ENCODE results near the gene FN1. TPM values are rescaled to one million over a fixed set of nuclear protein-coding genes. Genes with fewer than 3 reads are reported as not detected.

FN1 gene
- total and polyA plus RNA-seq, 2 of the 8 experiments (the other 6 are each of a cell fraction or from before 2014, with no cell fraction given) = 42.9 to 109 TPM

- Histone ChIP-seq H3K9me3 (ENCODE audit: insufficient read depth in 2 of 2, low read depth in 1 of 2, low read length in 1 of 2) (no peaks in the 10 kb centered on the region), H2BK15ac (ENCODE audit: low read length) (no peak overlapping the region), H3K9ac (replicated peaks in 1 of 4; ENCODE audit: extremely low read depth in 1 of 4, low read depth in 3 of 4, low read length in 3 of 4) (no peak overlapping the region), H3K27ac (ENCODE audit: low read depth, low read length) (no peak overlapping the region), H3K14ac (ENCODE audit: insufficient read length) (no peak overlapping the region), H3K36me3 (ENCODE audit: control insufficient read depth in 2 of 4, insufficient read depth in 4 of 4, low read length in 3 of 4) (peaks cover 0 to 14% (median 0%) of the 10 kb centered on the region in 4 experiments; a peak in 1 of 8 replicates), H3K23ac (ENCODE audit: insufficient read length) (no peak overlapping the region), H3K18ac (ENCODE audit: extremely low read depth, low read length) (no peak overlapping the region), H3K4ac (replicated peaks; ENCODE audit: insufficient read length, low read depth, low read length) (no peak overlapping the region), H3K79me1 (ENCODE audit: low read depth, low read length) (no peaks in the 10 kb centered on the region), H3K23me2 (ENCODE audit: low read depth, low read length) (no peaks in the 10 kb centered on the region), H4K91ac (replicated peaks; ENCODE audit: insufficient read length, low read length) (no peak overlapping the region), H3K4me2 (ENCODE audit: insufficient read depth in 1 of 2, low read depth in 2 of 2, low read length in 2 of 2) (no peak overlapping the region), H4K20me1 (replicated peaks in 1 of 2; ENCODE audit: control insufficient read depth in 1 of 2, insufficient read depth in 2 of 2, low read length in 2 of 2) (peaks cover 0 to 1% of the 10 kb centered on the region in 2 experiments), H2BK120ac (replicated peaks; ENCODE audit: low read depth, low read length) (no peak overlapping the region), H4K8ac (ENCODE audit: extremely low read depth, insufficient read depth, low read length) (no peak overlapping the region), H2BK12ac (ENCODE audit: low read depth, low read length) (no peak overlapping the region), H3K4me3 (ENCODE audit: extremely low read depth in 1 of 4, insufficient read depth in 2 of 4, low read depth in 3 of 4, low read length in 4 of 4) (no peak overlapping the region), H4K5ac (ENCODE audit: insufficient read length, low read depth, low read length) (no peak overlapping the region), H2BK20ac (ENCODE audit: low read length) (no peak overlapping the region), H2AK5ac (ENCODE audit: low read depth, low read length) (no peak overlapping the region), H2AFZ (ENCODE audit: low read length) (no peak overlapping the region), H3K56ac (replicated peaks; ENCODE audit: insufficient read length, low read depth, low read length) (no peak overlapping the region), H3K4me1 (replicated peaks in 1 of 4; ENCODE audit: control insufficient read depth in 3 of 4, insufficient read depth in 4 of 4, low read length in 3 of 4) (no peaks in the 10 kb centered on the region), H3K79me2 (ENCODE audit: control insufficient read depth in 1 of 2, insufficient read depth in 2 of 2, low read length in 2 of 2) (no peaks in the 10 kb centered on the region), H2BK5ac (ENCODE audit: low read depth, low read length) (no peak overlapping the region), H3K27me3 (replicated peaks in 1 of 4; ENCODE audit: control insufficient read depth in 3 of 4, extremely low read depth in 1 of 4, insufficient read depth in 3 of 4, low read length in 3 of 4) (no peaks in the 10 kb centered on the region)
- no peak for DNase-seq (ENCODE audit: low read depth in 1 of 2, low spot score in 2 of 2)
- ChIA-PET CTCF (ENCODE audit: partially characterized antibody) (no interaction called here), POLR2A (ENCODE audit: partially characterized antibody) (interaction anchor here (1.6 kb wide), 1 partner anchor 16 kb away, joined by 4 read pairs; no protein-coding TSS in a partner anchor)
- no peak for FAIRE-seq
- 91% methylated on average over 7 of the region's 7 CpGs; no CpG with 5 or more reads in 1 of the 2 experiments for WGBS, 2 experiments (ENCODE audit: extremely low coverage in 1 of 2, insufficient coverage in 1 of 2, insufficient read length in 1 of 2, insufficient replicate concordance in 2 of 2, low coverage in 1 of 2, low lambda C conversion rate in 2 of 2, missing lambda C conversion rate in 1 of 2)
- no peak for TF ChIP-seq SIX5 (IDR thresholded peaks at IDR 0.05; ENCODE audit: low read depth, low read length)
- no peak for TF ChIP-seq JUND (IDR thresholded peaks at IDR 0.05; ENCODE audit: low read length)
- no peak for TF ChIP-seq CBX8 (IDR thresholded peaks at IDR 0.05; ENCODE audit: borderline replicate concordance, low read depth, low read length)
- TF ChIP-seq BCL11A (IDR thresholded peaks at IDR 0.05; ENCODE audit: low read depth in 2 of 2, low read length in 2 of 2) = no peak
- no peak for TF ChIP-seq TAF1 (IDR thresholded peaks at IDR 0.05; ENCODE audit: low read depth, low read length)
- no peak for TF ChIP-seq CTCF (IDR thresholded peaks at IDR 0.05; ENCODE audit: control extremely low read depth in 1 of 3, insufficient read depth in 1 of 3, low read depth in 1 of 3, low read length in 3 of 3)
- no peak for TF ChIP-seq YY1 (IDR thresholded peaks at IDR 0.05; ENCODE audit: low read depth, low read length)
- no peak for TF ChIP-seq POU5F1 (IDR thresholded peaks at IDR 0.05; ENCODE audit: low read depth, low read length)
- no peak for TF ChIP-seq BRCA1 (IDR thresholded peaks at IDR 0.05; ENCODE audit: low read depth, low read length)
- TF ChIP-seq TCF12 (IDR thresholded peaks at IDR 0.05; ENCODE audit: low read depth, low read length) = no peak
- TF ChIP-seq KDM5A (IDR thresholded peaks at IDR 0.05; ENCODE audit: low read length) = no peak
- TF ChIP-seq RNF2 (IDR thresholded peaks at IDR 0.05; ENCODE audit: borderline replicate concordance, low read depth, low read length, missing control alignments, poor library complexity, severe bottlenecking) = no peak
Observed at GRCh38 chr2:215355801-215356200, 80.1 kb downstream of the FN1 start.
